ENCODE measurements around the gene ARHGAP12.

ARHGAP12 gene

GRCh38 chr10:31789555-31789954 lies 139.1 kb downstream of the ARHGAP12 start:
- CTCF ChIA-PET: no interaction called here
- TF ChIP-seq ZNF266 (tag by site-specific recombination; IDR thresholded peaks at IDR 0.05; ENCODE audit: low read depth) (no peak), ZBTB1 (tag by site-specific recombination; IDR thresholded peaks at IDR 0.05) (no peak), ZEB2 (tag by site-specific recombination; IDR thresholded peaks at IDR 0.05) (no peak), ZNF600 (tag by site-specific recombination; IDR thresholded peaks at IDR 0.05) (no peak), ZNF391 (tag by site-specific recombination; IDR thresholded peaks at IDR 0.05; ENCODE audit: borderline replicate concordance, low read depth) (no peak), ZNF571 (tag by site-specific recombination; IDR thresholded peaks at IDR 0.05) (no peak), ZNF791 (tag by site-specific recombination; IDR thresholded peaks at IDR 0.05) (no peak), TRIM28 (IDR thresholded peaks at IDR 0.05; ENCODE audit: borderline replicate concordance, low read length) (no peak), ZNF426 (tag by site-specific recombination; IDR thresholded peaks at IDR 0.05) (no peak), ZNF148 (tag by site-specific recombination; IDR thresholded peaks at IDR 0.05; ENCODE audit: borderline replicate concordance) (no peak), ZNF704 (tag by site-specific recombination; IDR thresholded peaks at IDR 0.05) (no peak), ZNF23 (tag by site-specific recombination; IDR thresholded peaks at IDR 0.05; ENCODE audit: borderline replicate concordance) (no peak), ZNF350 (tag by site-specific recombination; IDR thresholded peaks at IDR 0.05) (no peak), ZNF629 (tag by site-specific recombination; IDR thresholded peaks at IDR 0.05) (no peak), FEZF1 (tag by site-specific recombination; IDR thresholded peaks at IDR 0.05) (no peak), ZNF10 (tag by site-specific recombination; IDR thresholded peaks at IDR 0.05) (no peak), ZBTB7A (tag by site-specific recombination; IDR thresholded peaks at IDR 0.05; ENCODE audit: low read depth) (no peak), ZNF585B (tag by site-specific recombination; IDR thresholded peaks at IDR 0.05) (no peak), ZNF248 (tag by site-specific recombination; IDR thresholded peaks at IDR 0.05) (no peak)
- POLR2A ChIA-PET: no interaction called here
- no peaks in the 10 kb centered on the region for H3K36me3 ChIP-seq (ENCODE audit: control insufficient read depth in 2 of 2, insufficient read depth in 1 of 2, low read length in 2 of 2)
- no peak overlapping the region for H3K4me3 ChIP-seq (ENCODE audit: low read depth, low read length)
- H3K4me1 ChIP-seq (ENCODE audit: control insufficient read depth, insufficient read depth, low read length): no peaks in the 10 kb centered on the region
- no peak overlapping the region for H3K27ac ChIP-seq (ENCODE audit: extremely low read depth, low read depth, low read length)
- H3K9me3 ChIP-seq (ENCODE audit: control insufficient read depth, insufficient read depth, low read depth, low read length): no peaks in the 10 kb centered on the region

- POLR2A ChIA-PET: no interaction called here
- Histone ChIP-seq H3K36me3 (ENCODE audit: control insufficient read depth in 2 of 2, insufficient read depth in 1 of 2, low read length in 2 of 2) (no peaks in the 10 kb centered on the region), H3K4me3 (ENCODE audit: low read depth, low read length) (no peak overlapping the region), H3K9me3 (ENCODE audit: control insufficient read depth, insufficient read depth, low read depth, low read length) (no peaks in the 10 kb centered on the region), H3K4me1 (ENCODE audit: control insufficient read depth, insufficient read depth, low read length) (no peaks in the 10 kb centered on the region), H3K27ac (ENCODE audit: extremely low read depth, low read depth, low read length) (no peak overlapping the region)
- CTCF ChIA-PET: no interaction called here
- TF ChIP-seq SCRT1 (tag by site-specific recombination; IDR thresholded peaks at IDR 0.05; ENCODE audit: borderline replicate concordance) (no peak), ZNF311 (tag by site-specific recombination; IDR thresholded peaks at IDR 0.05; ENCODE audit: borderline replicate concordance) (no peak), SP2 (tag by site-specific recombination; IDR thresholded peaks at IDR 0.05) (no peak), ZBTB26 (tag by site-specific recombination; optimal IDR thresholded peaks at IDR 0.05) (no peak), ZNF792 (tag by site-specific recombination; IDR thresholded peaks at IDR 0.05) (no peak), INSM2 (tag by site-specific recombination; IDR thresholded peaks at IDR 0.05) (no peak), ZNF548 (tag by site-specific recombination; IDR thresholded peaks at IDR 0.05) (no peak), HOXD13 (CRISPR knock-in tag; IDR thresholded peaks at IDR 0.05; ENCODE audit: borderline replicate concordance) (no peak), ZNF677 (tag by site-specific recombination; IDR thresholded peaks at IDR 0.05) (no peak), ZNF600 (tag by site-specific recombination; IDR thresholded peaks at IDR 0.05) (no peak), ZNF239 (tag by site-specific recombination; IDR thresholded peaks at IDR 0.05) (no peak), ZNF433 (tag by site-specific recombination; IDR thresholded peaks at IDR 0.05; ENCODE audit: low read depth) (no peak)
These were observed 145.9 kb downstream of the ARHGAP12 start for GRCh38 chr10:31782701-31783100.
